Choroid plexus epithelial cell (primary cell): ENCODE results near the gene ISYNA1.
"Not testable (repeated sequence)": the region's sequence is repeated elsewhere in the genome, so short reads cannot be mapped to it uniquely, and the experiment has no call there.

Experiments
- DNase-seq: peaks from one replicate; pipeline ENCODE4 v3.0.0-alpha.2; 2010; ENCODE audit warnings: low read depth
- H3K4me3 ChIP-seq: 2 replicates; pipeline ENCODE4 v1.5.1; 2011; ENCODE audit warnings: low read depth, mild to moderate bottlenecking, control low read depth, low read length, moderate library complexity
- CTCF ChIP-seq: conservative IDR thresholded peaks from 2 replicates; pipeline ENCODE4 v1.5.1; 2011; ENCODE audit warnings: low read depth, mild to moderate bottlenecking, control low read depth, inconsistent platforms, low read length, moderate library complexity

The ISYNA1 gene

GRCh38 chr19:18406749-18407148, 31.2 kb downstream of the ISYNA1 start:
- no peak for DNase-seq
- TF ChIP-seq CTCF, result no peak
- H3K4me3 ChIP-seq, result no peak overlapping the region

GRCh38 chr19:18405754-18406153, 32.2 kb downstream of the ISYNA1 start:
- DNase-seq, H3K4me3 ChIP-seq: not testable (repeated sequence)

GRCh38 chr19:18402455-18403248, 35.3 kb downstream of the ISYNA1 start:
- not testable (repeated sequence) for DNase-seq, H3K4me3 ChIP-seq

GRCh38 chr19:18401580-18402112, 36.3 kb downstream of the ISYNA1 start:
- DNase-seq, result peak; percentile 84
- TF ChIP-seq CTCF, result peak; percentile 70
- no peak overlapping the region for H3K4me3 ChIP-seq

- no peak for TF ChIP-seq CTCF
- peak; percentile 63 for DNase-seq
- H3K4me3 ChIP-seq, result no peak overlapping the region
Measured at GRCh38 chr19:18399008-18399407, 38.9 kb downstream of the ISYNA1 start.

- DNase-seq, result no peak
- H3K4me3 ChIP-seq, result peak within 1 kb of the TSS; percentile 17
- no peak for TF ChIP-seq CTCF
Measured at GRCh38 chr19:18397242-18398202, 40.4 kb downstream of the ISYNA1 start, which contains the start of gene LRRC25. LRRC25 (minus strand) TSS chr19:18397622; CDS start chr19:18396963, 659 bp downstream.

- no peak for TF ChIP-seq CTCF
- H3K4me3 ChIP-seq, result no peak overlapping the region
- DNase-seq, result no peak
Measured at GRCh38 chr19:18396471-18397241, 41.3 kb downstream of the ISYNA1 start.
